Jurkat, Clone E6-1 (cell line): ENCODE data around the gene HAL.
"Not testable (repeated sequence)": the region's sequence is repeated elsewhere in the genome, so short reads cannot be mapped to it uniquely, and the experiment has no call there.

Source experiments
- DNase-seq: peaks from one replicate; pipeline ENCODE4 v3.0.0-alpha.2; 2011; ENCODE audit warnings: low read depth, low spot score
- H3K4me3 ChIP-seq: 2 replicates; pipeline ENCODE4 v1.5.1; 2011; ENCODE audit warnings: mild to moderate bottlenecking, low read length, control low read depth, moderate library complexity

Gene HAL

GRCh38 chr12:95980437-95980836 lies 15.7 kb downstream of the HAL start:
- DNase-seq = no peak
- H3K4me3 ChIP-seq = no peak overlapping the region

GRCh38 chr12:95978774-95979173 lies 17.4 kb downstream of the HAL start:
- no peak for DNase-seq
- H3K4me3 ChIP-seq = no peak overlapping the region

GRCh38 chr12:95978351-95978750 lies 17.8 kb downstream of the HAL start:
- DNase-seq = no peak
- H3K4me3 ChIP-seq = no peak overlapping the region

GRCh38 chr12:95977764-95978305 lies 18.3 kb downstream of the HAL start:
- no peak for DNase-seq
- H3K4me3 ChIP-seq = no peak overlapping the region

GRCh38 chr12:95976416-95976832 lies 19.7 kb downstream of the HAL start:
- H3K4me3 ChIP-seq = no peak overlapping the region
- no peak for DNase-seq

- no peak overlapping the region for H3K4me3 ChIP-seq
- no peak for DNase-seq
Measured at GRCh38 chr12:95975491-95975890, 20.7 kb downstream of the HAL start.

- DNase-seq = no peak
- no peak overlapping the region for H3K4me3 ChIP-seq
Measured at GRCh38 chr12:95974358-95974757, 21.8 kb downstream of the HAL start.

- no peak overlapping the region for H3K4me3 ChIP-seq
Measured at GRCh38 chr12:95972832-95973456, 23.2 kb downstream of the HAL start.

GRCh38 chr12:95970905-95971304 lies 25.2 kb downstream of the HAL start:
- no peak for DNase-seq
- no peak overlapping the region for H3K4me3 ChIP-seq

More at GRCh38 chr12:95972832-95973456, 23.2 kb downstream of the HAL start:
- no peak for DNase-seq

GRCh38 chr12:95969116-95969515 lies 27.0 kb downstream of the HAL start:
- DNase-seq, H3K4me3 ChIP-seq: not testable (repeated sequence)

- DNase-seq = no peak
- H3K4me3 ChIP-seq = no peak overlapping the region
Measured at GRCh38 chr12:95967301-95967700, 28.8 kb downstream of the HAL start.

- H3K4me3 ChIP-seq = no peak overlapping the region
- DNase-seq = no peak
Measured at GRCh38 chr12:95966287-95966870, 29.8 kb downstream of the HAL start.

- DNase-seq = no peak
- no peak overlapping the region for H3K4me3 ChIP-seq
Measured at GRCh38 chr12:95963096-95963495, 33.0 kb downstream of the HAL start.

GRCh38 chr12:95962222-95962621 lies 33.9 kb downstream of the HAL start:
- no peak overlapping the region for H3K4me3 ChIP-seq
- no peak for DNase-seq

- DNase-seq = no peak
Measured at GRCh38 chr12:95960241-95960640, 35.9 kb downstream of the HAL start.

GRCh38 chr12:95959107-95959506 lies 37.0 kb downstream of the HAL start:
- DNase-seq = no peak
- no peak overlapping the region for H3K4me3 ChIP-seq

More at GRCh38 chr12:95960241-95960640, 35.9 kb downstream of the HAL start:
- H3K4me3 ChIP-seq = no peak overlapping the region

GRCh38 chr12:95956557-95957145 lies 39.5 kb downstream of the HAL start:
- no peak for DNase-seq

GRCh38 chr12:95955549-95956159 lies 40.5 kb downstream of the HAL start:
- no peak overlapping the region for H3K4me3 ChIP-seq
- no peak for DNase-seq

More at GRCh38 chr12:95956557-95957145, 39.5 kb downstream of the HAL start:
- H3K4me3 ChIP-seq = no peak overlapping the region

- no peak for DNase-seq
Measured at GRCh38 chr12:95953000-95953399, 43.1 kb downstream of the HAL start.

GRCh38 chr12:95951515-95951914 lies 44.6 kb downstream of the HAL start:
- DNase-seq = no peak

More at GRCh38 chr12:95953000-95953399, 43.1 kb downstream of the HAL start:
- no peak overlapping the region for H3K4me3 ChIP-seq

More at GRCh38 chr12:95951515-95951914, 44.6 kb downstream of the HAL start:
- H3K4me3 ChIP-seq = no peak overlapping the region
